OCI-M1 (cell line): ENCODE measurements around the gene MRNIP.
A peak's percentile ranks its signal among the peaks of the same experiment; 100 is the strongest.
"Not testable (repeated sequence)": the region's sequence is repeated elsewhere in the genome, so short reads cannot be mapped to it uniquely, and the experiment has no call there.

Experiments
- DNase-seq: peaks from one replicate; lab custom pipeline; 2025; lab: John Stamatoyannopoulos, UW

MRNIP gene

GRCh38 chr5:179871533-179871932 lies 12.9 kb upstream of the MRNIP start:
- not testable (repeated sequence) for DNase-seq

- DNase-seq, result no peak
Measured at GRCh38 chr5:179870952-179871351, 12.3 kb upstream of the MRNIP start.

GRCh38 chr5:179870403-179870903 lies 11.8 kb upstream of the MRNIP start:
- DNase-seq, result no peak

- DNase-seq, result no peak
Measured at GRCh38 chr5:179869641-179870402, 11.2 kb upstream of the MRNIP start.

GRCh38 chr5:179869101-179869500 lies 10.5 kb upstream of the MRNIP start:
- DNase-seq, result no peak

- DNase-seq, result no peak
Measured at GRCh38 chr5:179868541-179868940, 9.9 kb upstream of the MRNIP start.

- DNase-seq, result no peak
Measured at GRCh38 chr5:179867476-179867875, 8.9 kb upstream of the MRNIP start.

- DNase-seq, result no peak
Measured at GRCh38 chr5:179867079-179867465, 8.5 kb upstream of the MRNIP start.

GRCh38 chr5:179866241-179867078 lies 7.8 kb upstream of the MRNIP start:
- no peak for DNase-seq

- no peak for DNase-seq
Measured at GRCh38 chr5:179865491-179866240, 7.0 kb upstream of the MRNIP start.

- DNase-seq, result no peak
Measured at GRCh38 chr5:179864686-179865085, 6.1 kb upstream of the MRNIP start.

- DNase-seq, result no peak
Measured at GRCh38 chr5:179863449-179864085, 5.0 kb upstream of the MRNIP start.

- no peak for DNase-seq
Measured at GRCh38 chr5:179862891-179863290, 4.3 kb upstream of the MRNIP start.

- DNase-seq, result no peak
Measured at GRCh38 chr5:179862296-179862695, 3.7 kb upstream of the MRNIP start.

GRCh38 chr5:179860301-179860700 lies 1.7 kb upstream of the MRNIP start:
- DNase-seq, result no peak

GRCh38 chr5:179858241-179858585 lies 404 bp downstream of the MRNIP start:
- peak; percentile 69 for DNase-seq

- no peak for DNase-seq
Measured at GRCh38 chr5:179854356-179854755, 4.3 kb downstream of the MRNIP start.

GRCh38 chr5:179852993-179853547 lies 5.5 kb downstream of the MRNIP start:
- DNase-seq, result no peak

GRCh38 chr5:179841621-179842020 lies 17.0 kb downstream of the MRNIP start:
- DNase-seq, result no peak

GRCh38 chr5:179840766-179841165 lies 17.9 kb downstream of the MRNIP start:
- no peak for DNase-seq

GRCh38 chr5:179840321-179840720 lies 18.3 kb downstream of the MRNIP start:
- DNase-seq, result no peak
